ENCODE data around the gene YIF1A.
"Not testable (repeated sequence)": the region's sequence is repeated elsewhere in the genome, so short reads cannot be mapped to it uniquely, and the experiment has no call there.

Gene YIF1A

DNA sequence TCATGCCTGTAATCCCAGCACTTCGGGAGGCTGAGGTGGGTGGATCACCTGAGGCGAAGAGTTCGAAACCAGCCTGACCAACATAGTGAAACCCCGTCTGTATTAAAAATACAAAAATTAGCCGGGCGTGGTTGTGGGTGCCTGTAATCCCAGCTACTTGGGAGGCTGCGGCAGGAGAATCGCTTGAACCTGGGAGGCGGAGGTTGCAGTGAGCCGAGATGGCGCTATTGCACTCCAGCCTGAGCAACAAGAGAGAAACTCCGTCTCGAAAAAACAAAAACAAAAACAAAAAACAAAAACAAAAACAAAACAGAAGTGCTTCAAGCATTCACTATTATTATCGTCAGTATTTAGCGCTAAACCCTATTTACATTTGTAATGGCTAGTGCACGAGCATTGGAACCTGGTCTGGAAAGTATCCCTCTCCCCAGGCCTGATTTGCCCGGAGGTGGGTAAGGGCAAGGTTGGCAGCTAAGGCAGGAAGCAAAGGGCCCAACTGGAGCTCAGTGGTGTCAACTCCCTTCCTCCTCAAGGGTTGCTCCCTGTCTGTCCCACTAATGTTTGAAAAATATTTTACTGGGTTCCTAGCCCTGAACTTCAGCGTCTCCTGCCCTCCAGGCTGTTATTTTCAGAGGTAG, 22.0 kb upstream of the YIF1A start:
- DNase-seq: not testable (repeated sequence)

DNA sequence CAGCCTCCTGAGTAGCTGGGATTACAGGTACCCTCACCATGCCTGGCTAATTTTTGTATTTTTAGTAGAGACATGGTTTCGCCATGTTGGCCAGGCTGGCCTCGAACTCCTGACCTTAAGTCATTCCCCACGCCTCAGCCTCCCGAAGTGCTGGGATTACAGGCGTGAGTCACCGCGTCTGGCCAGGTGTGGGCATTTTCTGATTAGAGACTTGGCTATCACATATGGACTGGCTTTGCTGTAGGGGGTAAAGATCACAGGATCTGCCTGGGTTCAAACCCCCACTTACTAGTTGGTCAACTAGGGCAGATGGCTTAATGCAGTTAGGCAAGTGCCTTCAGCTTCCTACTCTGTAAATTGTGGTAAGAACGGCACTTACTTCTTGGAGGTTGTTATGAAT, 21.4 kb upstream of the YIF1A start:
- DNase-seq: no peak

DNA sequence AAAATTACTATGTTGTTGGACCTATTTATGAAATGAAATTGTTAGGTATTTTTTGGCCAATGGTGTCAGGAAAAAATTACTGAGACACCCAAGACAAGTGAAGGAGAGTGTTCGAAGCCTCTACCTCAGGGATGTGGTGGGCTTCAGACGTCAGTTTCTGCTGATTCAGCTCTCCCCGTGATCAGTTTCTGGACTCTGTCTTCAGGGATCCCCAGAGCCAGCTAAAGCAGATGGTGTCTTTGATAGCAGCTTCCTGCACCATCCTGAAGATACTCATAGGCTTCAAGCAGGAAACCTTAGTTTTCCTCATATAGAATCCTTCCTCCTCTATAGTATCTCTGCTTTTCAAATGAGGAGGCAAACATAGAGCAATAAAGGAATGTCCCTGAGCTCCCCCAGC, 20.5 kb upstream of the YIF1A start:
- no peak for DNase-seq

DNA sequence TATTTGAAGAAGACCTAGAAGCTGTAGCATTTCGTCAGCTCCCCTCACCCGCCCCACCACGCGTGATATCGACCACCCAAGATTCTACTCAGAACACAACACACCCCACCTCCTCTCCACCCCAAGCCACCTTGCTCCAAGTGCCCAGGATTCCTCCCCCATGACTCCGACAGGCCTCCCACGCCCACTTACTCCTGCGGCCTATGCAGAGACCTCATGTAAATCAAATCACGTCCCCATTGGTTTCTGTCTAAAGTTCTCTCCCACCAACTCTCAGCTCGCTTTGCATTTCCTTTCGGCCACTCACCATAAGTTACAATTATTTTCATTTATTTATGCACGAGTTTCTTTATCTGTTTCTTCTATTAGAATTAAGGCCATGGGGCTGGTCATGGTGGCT, 13.7 kb upstream of the YIF1A start:
- no peak for DNase-seq

DNA sequence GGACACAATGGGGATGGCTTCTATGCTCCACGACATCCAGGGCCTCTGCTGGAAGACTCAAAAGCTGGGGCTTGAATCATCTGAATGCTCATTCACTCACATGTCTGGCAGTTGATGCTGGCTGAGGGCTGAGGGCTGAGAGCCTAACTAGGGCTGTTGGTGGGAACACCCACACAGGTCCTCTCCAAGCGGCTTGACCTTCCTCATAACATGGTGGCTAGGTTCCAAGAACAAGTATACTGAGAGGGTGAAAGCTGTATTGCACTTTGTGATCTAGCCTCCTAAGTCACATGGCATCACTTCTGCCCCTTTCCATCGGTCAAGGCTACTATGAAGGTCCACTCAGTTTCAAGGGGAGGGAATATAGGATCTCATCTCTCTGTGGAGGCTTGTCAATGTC, 10.2 kb upstream of the YIF1A start:
- DNase-seq: no peak

DNA sequence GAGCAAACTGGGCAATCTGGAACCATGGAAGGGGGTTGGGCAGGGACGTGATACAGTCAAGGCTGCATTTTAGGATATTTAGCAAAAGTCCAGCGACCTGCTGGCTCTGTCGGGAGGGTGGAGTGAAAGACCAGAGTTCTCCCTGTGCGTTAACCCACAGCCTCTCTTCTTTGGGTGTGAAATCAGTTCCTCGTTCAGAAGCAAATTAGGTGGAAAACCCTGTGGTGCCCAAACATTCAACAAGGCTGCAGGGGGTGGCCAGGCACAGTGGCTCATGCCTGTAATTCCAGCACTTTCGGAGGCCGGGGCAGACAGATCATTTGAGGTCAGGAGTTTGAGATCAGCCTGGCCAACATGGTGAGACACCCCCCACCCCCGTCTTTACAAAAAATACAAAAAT, 8.7 kb upstream of the YIF1A start:
- DNase-seq: no peak

- DNase-seq: no peak
These were observed 6.0 kb upstream of the YIF1A start for GRCh38 chr11:66294626-66295620.

- no peak for DNase-seq
These were observed 5.1 kb upstream of the YIF1A start for GRCh38 chr11:66293777-66294625.

DNA sequence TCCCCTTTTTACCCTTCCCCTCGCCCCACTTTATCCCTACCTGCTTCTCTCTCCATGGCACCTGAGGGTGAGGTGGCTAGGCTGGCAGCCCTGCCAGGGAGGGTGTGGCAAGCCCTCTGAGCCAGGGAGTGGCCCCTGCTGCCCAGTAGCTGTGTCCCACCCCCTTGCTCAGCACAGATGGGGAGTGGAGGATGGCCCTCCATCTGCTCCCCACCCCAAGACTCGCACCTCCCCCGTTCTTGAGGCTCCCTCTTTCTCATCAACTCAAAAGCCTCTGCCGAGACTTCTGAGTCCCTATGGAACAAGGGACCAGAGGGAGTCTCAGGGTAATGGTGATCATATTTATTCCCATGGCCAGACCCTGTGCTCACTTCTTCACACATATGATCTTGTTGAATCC, 4.4 kb upstream of the YIF1A start:
- DNase-seq: no peak

DNA sequence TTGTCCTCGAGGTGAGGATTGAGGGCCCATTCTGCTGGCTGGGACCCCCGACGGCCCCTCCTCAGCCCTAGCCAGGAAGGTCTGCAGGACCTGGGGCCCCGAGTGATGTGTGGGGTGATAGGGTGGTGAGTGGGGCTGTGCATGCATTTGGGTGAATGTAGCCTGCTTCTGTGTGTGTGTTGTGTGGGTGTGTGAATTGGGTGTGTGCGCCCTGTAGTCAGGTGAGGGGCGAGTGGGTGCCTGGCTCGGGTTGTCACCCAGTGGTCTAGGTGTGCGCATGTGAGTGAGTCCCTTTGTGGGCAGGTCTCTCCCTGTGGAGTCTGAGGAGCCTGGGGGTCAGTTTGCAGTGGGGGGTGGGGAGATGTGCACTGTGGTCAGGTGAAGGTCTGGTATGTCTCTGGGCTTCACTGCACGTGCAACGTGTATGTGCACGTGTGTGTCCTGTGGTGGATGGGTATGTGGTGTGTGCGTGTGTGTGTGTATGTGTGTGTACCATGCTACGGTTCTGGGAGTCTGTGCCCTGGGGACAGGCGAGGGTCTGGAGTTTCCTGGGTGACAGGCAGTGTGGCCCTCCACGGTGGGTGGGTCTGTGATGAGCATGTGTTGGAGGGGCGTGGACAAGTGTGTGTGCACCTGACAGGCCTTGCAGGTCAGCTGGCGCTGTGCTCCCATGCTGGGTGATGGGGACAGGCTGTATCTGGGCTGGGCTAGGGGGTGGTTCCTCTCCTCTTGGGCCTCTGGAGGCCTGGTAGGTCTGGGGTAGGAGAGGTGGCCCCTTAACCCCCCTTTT, 3.8 kb upstream of the YIF1A start:
- DNase-seq: no peak

- DNase-seq: no peak
These were observed 3.0 kb upstream of the YIF1A start, which contains the start of gene TMEM151A for GRCh38 chr11:66291706-66292542. TSS of gene TMEM151A (plus strand) at chr11:66291894. CDS start at chr11:66292014, 120 bp downstream.

- no peak for DNase-seq
These were observed 2.4 kb upstream of the YIF1A start for GRCh38 chr11:66291303-66291705.

DNA sequence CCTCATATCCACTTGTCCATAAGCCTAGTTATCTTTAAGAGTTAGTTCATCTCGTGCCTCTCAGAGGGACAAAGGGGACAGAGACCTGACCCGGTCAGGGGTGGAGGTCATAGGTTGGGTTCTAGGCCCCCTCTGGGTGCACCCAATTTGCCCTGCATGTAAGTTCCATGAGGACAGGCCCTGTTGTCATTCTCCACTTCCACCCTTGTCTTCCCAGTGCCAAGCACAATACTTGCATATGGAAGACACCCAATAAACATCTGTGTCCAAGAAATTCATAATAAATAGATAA, 1.3 kb upstream of the YIF1A start:
- DNase-seq: no peak

DNA sequence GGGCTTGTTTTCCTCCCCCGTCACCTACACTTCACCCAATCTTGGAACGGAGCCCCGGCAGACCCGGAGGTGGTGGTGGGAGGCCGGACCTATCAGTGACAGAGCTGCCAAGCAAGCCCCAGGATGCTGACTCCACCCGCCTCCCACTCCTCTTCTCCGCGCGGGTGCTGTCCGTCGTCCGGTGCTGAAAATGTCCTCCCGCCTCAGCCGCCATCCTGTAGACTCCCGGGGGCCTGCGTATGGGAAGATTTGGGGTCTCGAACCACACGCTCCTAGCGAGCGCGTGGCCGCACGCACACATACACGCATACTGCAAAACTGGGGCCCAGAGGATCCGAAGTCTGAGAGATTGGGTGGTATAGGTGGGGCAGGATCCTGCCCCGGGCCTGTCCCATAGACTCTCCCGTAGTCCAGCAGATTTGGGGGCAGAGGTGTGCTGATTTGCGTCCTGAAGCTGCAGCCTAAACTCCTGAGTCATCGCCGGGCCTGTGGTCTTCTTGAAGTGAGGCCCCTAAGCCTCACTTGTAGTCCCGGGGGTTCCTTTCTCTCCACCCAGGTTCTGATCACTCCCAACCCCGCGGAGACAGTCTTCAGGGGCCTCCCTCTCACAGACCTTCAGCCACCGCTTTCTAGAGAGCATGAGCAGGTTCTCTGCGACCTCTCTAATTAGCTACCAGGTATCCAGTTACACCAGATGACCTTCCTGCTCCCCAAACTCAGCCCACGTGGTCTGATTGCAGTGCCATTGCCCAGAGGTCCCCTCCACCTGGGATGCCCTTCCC, 796 bp upstream of the YIF1A start:
- DNase-seq: no peak

GRCh38 chr11:66287889-66288670, 863 bp downstream of the YIF1A start:
- DNase-seq: no peak

DNA sequence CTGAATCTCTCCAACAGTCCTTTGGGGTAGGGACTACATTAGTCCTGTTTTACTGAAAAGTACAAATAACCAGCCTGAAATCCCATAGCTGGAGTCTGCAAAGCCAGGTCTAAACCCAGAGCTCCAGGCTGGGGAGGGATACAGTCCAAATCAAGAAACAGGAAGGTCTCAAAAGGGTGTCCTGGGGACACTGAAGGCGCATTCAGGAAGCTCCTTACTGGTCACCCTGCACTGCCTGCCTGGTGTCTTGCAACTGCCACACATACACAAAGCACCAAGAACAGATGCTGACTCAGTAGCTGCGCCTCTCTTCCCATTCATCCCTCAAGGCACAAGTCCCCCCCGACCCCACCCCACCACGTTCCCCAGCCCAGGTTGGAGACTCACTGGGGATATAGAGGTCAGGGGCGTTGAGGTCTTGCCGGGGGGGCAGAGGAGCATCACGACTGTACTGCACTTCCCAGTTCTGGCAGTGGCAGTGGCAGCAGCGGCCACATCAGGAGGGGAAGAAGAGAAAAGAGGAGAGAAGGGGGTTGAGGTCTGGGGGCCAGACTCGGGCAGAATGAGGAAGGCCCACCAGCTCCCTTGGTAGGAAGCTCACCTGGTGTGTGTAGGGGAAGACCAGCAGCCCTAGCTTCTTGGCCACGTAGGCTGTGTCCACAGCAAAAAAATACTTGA, 1.6 kb downstream of the YIF1A start:
- no peak for DNase-seq

GRCh38 chr11:66286699-66287098, 2.2 kb downstream of the YIF1A start:
- no peak for DNase-seq

DNA sequence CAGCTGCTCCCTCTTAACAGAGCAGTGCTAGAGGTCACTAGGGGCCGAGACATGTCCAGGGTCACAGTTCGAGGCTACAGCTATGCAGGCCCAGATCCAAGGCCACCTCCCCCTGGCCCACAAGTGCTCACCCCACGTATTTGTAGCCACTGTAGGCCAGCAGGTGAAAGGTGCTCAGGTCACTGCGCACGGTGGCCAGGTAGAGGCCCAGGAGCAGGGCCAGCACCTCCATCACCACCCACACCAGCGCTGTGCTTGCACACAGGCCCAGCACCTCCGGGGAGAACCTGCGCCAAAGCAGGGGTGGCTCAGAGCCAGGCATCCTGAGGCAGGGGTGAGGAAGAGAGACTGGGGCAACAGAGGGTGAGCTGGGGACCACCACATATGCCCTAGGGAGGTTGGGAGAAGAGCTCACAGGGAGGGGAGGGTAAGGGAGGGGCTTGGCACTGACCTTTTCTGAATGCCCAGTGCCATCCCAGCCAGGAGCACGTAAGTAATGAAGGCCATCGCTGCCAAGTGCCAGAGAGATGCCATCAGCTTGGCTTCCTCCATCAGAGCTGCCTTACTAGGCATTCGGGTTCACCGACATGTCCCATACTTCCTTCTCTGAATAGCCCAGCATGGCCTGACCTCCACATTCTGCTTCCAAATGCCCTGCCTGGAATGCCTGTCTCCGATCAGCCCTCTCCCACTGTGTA, 3.5 kb downstream of the YIF1A start:
- no peak for DNase-seq
